CD1c-positive myeloid dendritic cell (primary cell): ENCODE results near the gene RRAGC.
"Not testable (repeated sequence)": the region's sequence is repeated elsewhere in the genome, so short reads cannot be mapped to it uniquely, and the experiment has no call there.

ENCODE experiments used
- DNase-seq: peaks from one replicate; pipeline ENCODE4 v3.0.0-alpha.2; 2016; ENCODE audit errors: extremely low spot score

The RRAGC gene

GRCh38 chr1:38858833-38859560, 575 bp downstream of the RRAGC start:
- DNase-seq, result peak; percentile 66

- no peak for DNase-seq
These were observed 6.8 kb downstream of the RRAGC start for GRCh38 chr1:38852780-38853179.

- DNase-seq, result peak; percentile 63
These were observed 11.5 kb downstream of the RRAGC start for GRCh38 chr1:38848071-38848470.

- no peak for DNase-seq
These were observed 13.4 kb downstream of the RRAGC start for GRCh38 chr1:38846210-38846609.

- not testable (repeated sequence) for DNase-seq
These were observed 14.5 kb downstream of the RRAGC start for GRCh38 chr1:38845088-38845487.

- no peak for DNase-seq
These were observed 19.3 kb downstream of the RRAGC start for GRCh38 chr1:38840281-38840680.

GRCh38 chr1:38839363-38839762, 20.2 kb downstream of the RRAGC start:
- no peak for DNase-seq

GRCh38 chr1:38836316-38836715, 23.3 kb downstream of the RRAGC start:
- not testable (repeated sequence) for DNase-seq

GRCh38 chr1:38834937-38835827, 24.4 kb downstream of the RRAGC start:
- DNase-seq, result peak; percentile 82

GRCh38 chr1:38834221-38834782, 25.3 kb downstream of the RRAGC start:
- peak; percentile 29 for DNase-seq

GRCh38 chr1:38833146-38833545, 26.4 kb downstream of the RRAGC start:
- no peak for DNase-seq

- no peak for DNase-seq
These were observed 27.2 kb downstream of the RRAGC start for GRCh38 chr1:38832370-38832734.

GRCh38 chr1:38831731-38832369, 27.7 kb downstream of the RRAGC start:
- no peak for DNase-seq

- DNase-seq, result no peak
These were observed 30.2 kb downstream of the RRAGC start for GRCh38 chr1:38829368-38829767.

- no peak for DNase-seq
These were observed 32.3 kb downstream of the RRAGC start for GRCh38 chr1:38827318-38827717.

GRCh38 chr1:38826886-38827285, 32.7 kb downstream of the RRAGC start:
- no peak for DNase-seq

- no peak for DNase-seq
These were observed 33.3 kb downstream of the RRAGC start for GRCh38 chr1:38826262-38826661.

- no peak for DNase-seq
These were observed 38.7 kb downstream of the RRAGC start for GRCh38 chr1:38820860-38821259.

- DNase-seq, result no peak
These were observed 40.1 kb downstream of the RRAGC start for GRCh38 chr1:38819516-38819915.

- DNase-seq, result no peak
These were observed 40.5 kb downstream of the RRAGC start for GRCh38 chr1:38819040-38819439.

- DNase-seq, result peak; percentile 55
These were observed 41.2 kb downstream of the RRAGC start for GRCh38 chr1:38818175-38818976.
